Gastroesophageal sphincter (tissue), 4 donors: ENCODE results near the gene IL27RA. TPM values are rescaled to one million over a fixed set of nuclear protein-coding genes. Genes with fewer than 3 reads are reported as not detected.

Experiments used
- ATAC-seq: fragments of 150-250 bp; one replicate; pipeline ENCODE4 v1.9.1; 2016; ENCODE audit warnings: mild to moderate bottlenecking, moderate library complexity
- H3K27ac ChIP-seq, 4 donors: fragments of 200-600 bp; sonication (generic) in 3 of 4; 1 replicate in 3 of 4; 2 replicates in 1 of 4; pipeline ENCODE4 v1.5.1; 2016 to 2019
- H3K27me3 ChIP-seq: fragments of 200-600 bp; sonication (generic); one replicate; pipeline ENCODE4 v1.5.1; 2019
- H3K36me3 ChIP-seq, 2 donors: fragments of 200-600 bp; sonication (generic); one replicate each; pipeline ENCODE4 v1.5.1; 2019; ENCODE audit warnings: control low read depth in 1 of 2
- H3K4me1 ChIP-seq, 3 donors: fragments of 200-600 bp; sonication (generic); 1 replicate in 2 of 3; 2 replicates in 1 of 3; pipeline ENCODE4 v1.5.1; 2016 to 2019; ENCODE audit warnings: control low read depth in 2 of 3
- H3K4me3 ChIP-seq, 2 donors: fragments of 200-600 bp; sonication (generic); one replicate each; pipeline ENCODE4 v1.5.1; 2019; ENCODE audit warnings: mild to moderate bottlenecking in 1 of 2, moderate library complexity in 1 of 2
- H3K9me3 ChIP-seq, 3 donors: fragments of 200-600 bp; sonication (generic); one replicate each; pipeline ENCODE4 v1.5.1; 2017 to 2019; ENCODE audit warnings: control low read depth in 2 of 3
- EP300 ChIP-seq: sonication (generic); formaldehyde crosslinking; IDR thresholded peaks from one replicate; pipeline ENCODE4 v1.6.1; 2017; ENCODE audit warnings: antibody characterized with exemption, mild to moderate bottlenecking
- POLR2A ChIP-seq, 2 donors: fragments of 450-650 bp; IDR thresholded peaks; one replicate each; pipeline ENCODE4 v1.6.1; 2017; ENCODE audit warnings: antibody characterized with exemption in 2 of 2, mild to moderate bottlenecking in 2 of 2, moderate library complexity in 1 of 2
- POLR2AphosphoS5 ChIP-seq: sonication (generic); formaldehyde crosslinking; IDR thresholded peaks from one replicate; pipeline ENCODE4 v1.6.1; 2017; ENCODE audit warnings: antibody characterized with exemption
- WGBS, 2 donors: methylation state at CpG; one replicate each; pipeline ENCODE4 v1.1.5; 2018; ENCODE audit warnings: low coverage in 1 of 2; 5-methylcytosine and 5-hydroxymethylcytosine counted together
- total RNA-seq, 4 donors: library from RNA; depleted of rRNA; stranded (reverse); fragments of >200 nt; gene quantifications; one replicate each; pipeline ENCODE4 v1.1.0, GENCODE V29; 2016
- TF ChIP-seq, protein P1 (sequence below), 4 experiments: fragments of 200-600 bp in 2 of 4; fragments of 450-650 bp in 2 of 4; sonication (generic) in 1 of 4; IDR thresholded peaks; one replicate each; pipeline ENCODE4 v1.5.1; 2017 to 2019; ENCODE audit warnings: antibody characterized with exemption in 4 of 4, mild to moderate bottlenecking in 2 of 4, moderate library complexity in 2 of 4

The IL27RA gene
- total RNA-seq, 4 donors from 2014 or later = 1.1 to 5.4 (median 3.1) TPM

DNA sequence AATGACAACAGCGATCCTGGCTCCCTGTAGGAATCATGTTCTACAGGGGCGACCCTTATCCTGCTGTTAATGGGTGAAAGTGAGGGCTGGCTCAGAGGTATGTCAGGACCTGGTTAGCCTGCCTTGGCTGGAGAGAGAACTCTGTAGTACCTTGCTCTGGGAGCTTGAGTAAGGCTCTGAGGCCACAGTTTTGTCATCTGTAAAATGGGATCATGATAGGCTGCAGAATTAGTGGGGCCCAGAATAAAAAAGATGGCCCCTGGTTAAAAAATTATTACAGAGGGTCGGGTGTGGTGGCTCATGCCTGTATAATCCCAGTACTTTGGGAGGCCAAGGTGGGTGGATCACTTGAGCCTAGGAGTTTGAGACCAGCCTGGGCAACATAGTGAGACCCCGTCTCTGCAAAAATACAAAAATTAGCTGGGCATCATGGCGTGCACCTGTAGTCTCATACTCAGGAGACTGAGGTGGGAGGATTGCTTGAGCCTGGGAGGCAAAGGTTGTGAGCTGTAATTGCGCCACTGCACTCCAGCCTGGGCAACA lies 69.5 kb downstream of the IL27RA start:
- H3K36me3 ChIP-seq = peaks cover 0 to 100% of the 10 kb centered on the region in 2 donors
- 81 to 88% methylated on average over 3 of the region's 6 CpGs for WGBS, 2 donors

DNA sequence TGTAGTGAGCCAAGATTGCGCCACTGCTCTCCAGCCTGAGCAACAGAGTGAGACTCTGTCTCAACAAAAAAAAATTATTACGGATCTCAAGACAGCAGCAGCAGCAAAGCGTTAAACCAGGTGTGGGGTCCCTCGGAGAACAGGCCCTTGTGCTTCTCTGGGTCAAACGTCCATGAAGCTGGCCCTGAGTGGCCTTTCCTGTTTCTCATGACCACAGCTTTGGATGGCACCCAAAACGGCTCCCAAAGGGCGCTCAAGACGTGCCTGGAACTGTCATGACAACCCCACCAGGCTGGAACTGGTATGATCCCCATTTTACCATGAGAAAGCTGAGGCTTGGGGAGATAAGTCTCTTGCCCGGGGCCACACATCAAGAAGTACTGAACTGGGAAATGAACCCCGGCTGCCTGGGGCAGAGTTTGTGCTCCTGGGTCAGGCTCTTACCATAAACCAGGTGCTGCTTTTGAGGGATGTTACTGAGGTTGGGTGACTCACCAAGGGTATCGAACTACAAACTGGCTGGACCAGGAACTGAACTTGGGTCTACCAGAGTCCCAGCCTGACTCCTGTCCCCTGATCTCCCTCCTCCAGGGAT lies 70.6 kb downstream of the IL27RA start:
- Histone ChIP-seq H3K4me1 (peaks cover 0 to 14% (median under 1%) of the 10 kb centered on the region in 3 donors), H3K27ac (no peak overlapping the region), H3K36me3 (peaks cover 0 to 100% of the 10 kb centered on the region in 2 donors), H3K9me3 (no peaks in the 10 kb centered on the region), H3K4me3 (no peak overlapping the region), H3K27me3 (no peaks in the 10 kb centered on the region)
- ATAC-seq = no peak
- 67 to 73% methylated on average over 6 to 7 of the region's 11 CpGs for WGBS, 2 donors
- no peak for TF ChIP-seq EP300
- TF ChIP-seq POLR2AphosphoS5 = no peak
- TF ChIP-seq POLR2A (IDR thresholded peaks at IDR 0.05) = no peak
- TF ChIP-seq, protein P1, sequence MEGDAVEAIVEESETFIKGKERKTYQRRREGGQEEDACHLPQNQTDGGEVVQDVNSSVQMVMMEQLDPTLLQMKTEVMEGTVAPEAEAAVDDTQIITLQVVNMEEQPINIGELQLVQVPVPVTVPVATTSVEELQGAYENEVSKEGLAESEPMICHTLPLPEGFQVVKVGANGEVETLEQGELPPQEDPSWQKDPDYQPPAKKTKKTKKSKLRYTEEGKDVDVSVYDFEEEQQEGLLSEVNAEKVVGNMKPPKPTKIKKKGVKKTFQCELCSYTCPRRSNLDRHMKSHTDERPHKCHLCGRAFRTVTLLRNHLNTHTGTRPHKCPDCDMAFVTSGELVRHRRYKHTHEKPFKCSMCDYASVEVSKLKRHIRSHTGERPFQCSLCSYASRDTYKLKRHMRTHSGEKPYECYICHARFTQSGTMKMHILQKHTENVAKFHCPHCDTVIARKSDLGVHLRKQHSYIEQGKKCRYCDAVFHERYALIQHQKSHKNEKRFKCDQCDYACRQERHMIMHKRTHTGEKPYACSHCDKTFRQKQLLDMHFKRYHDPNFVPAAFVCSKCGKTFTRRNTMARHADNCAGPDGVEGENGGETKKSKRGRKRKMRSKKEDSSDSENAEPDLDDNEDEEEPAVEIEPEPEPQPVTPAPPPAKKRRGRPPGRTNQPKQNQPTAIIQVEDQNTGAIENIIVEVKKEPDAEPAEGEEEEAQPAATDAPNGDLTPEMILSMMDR (IDR thresholded peaks at IDR 0.05) = no peak

More for the DNA sequence above, 69.5 kb downstream of the IL27RA start:
- Histone ChIP-seq H3K4me1 (peaks cover 0 to 8% (median 0%) of the 10 kb centered on the region in 3 donors), H3K9me3 (no peaks in the 10 kb centered on the region), H3K27ac (no peak overlapping the region), H3K27me3 (no peaks in the 10 kb centered on the region), H3K4me3 (no peak overlapping the region)
- no peak for ATAC-seq
- TF ChIP-seq, protein P1 (IDR thresholded peaks at IDR 0.05) = no peak
- TF ChIP-seq EP300 (no peak), POLR2AphosphoS5 (no peak), POLR2A (IDR thresholded peaks at IDR 0.05) (no peak)

DNA sequence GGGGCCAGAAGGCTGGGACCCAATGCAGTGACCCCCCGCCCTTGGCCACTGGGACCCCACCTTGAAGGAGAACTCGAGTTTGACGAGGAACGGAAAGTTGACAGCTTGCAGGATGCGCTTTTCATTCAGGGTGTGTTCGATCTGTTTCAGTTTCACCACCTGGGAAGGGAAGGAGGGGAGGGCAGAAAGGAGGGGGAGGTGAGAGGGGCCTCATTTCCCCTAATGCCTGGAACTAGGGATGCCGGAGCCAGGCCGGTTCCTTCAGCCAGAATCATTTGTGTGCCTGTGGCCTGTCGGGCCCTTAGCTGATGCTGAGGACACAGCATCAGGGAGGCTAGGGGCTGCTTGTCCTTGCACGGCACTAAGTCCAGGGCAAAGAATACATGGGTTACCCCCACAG lies 71.2 kb downstream of the IL27RA start:
- Histone ChIP-seq H3K27me3 (no peaks in the 10 kb centered on the region), H3K36me3 (peaks cover 0 to 97% of the 10 kb centered on the region in 2 donors), H3K4me1 (peaks cover 0 to 20% (median 6%) of the 10 kb centered on the region in 3 donors), H3K27ac (no peak overlapping the region), H3K4me3 (no peak overlapping the region), H3K9me3 (no peaks in the 10 kb centered on the region)
- ATAC-seq = no peak
- no peak for TF ChIP-seq POLR2A (IDR thresholded peaks at IDR 0.05)
- no peak for TF ChIP-seq POLR2AphosphoS5
- no peak for TF ChIP-seq EP300
- TF ChIP-seq, protein P1 (IDR thresholded peaks at IDR 0.05) = no peak
- 82% methylated on average over 6 of the region's 10 CpGs; no CpG with 5 or more reads in 1 of the 2 donors for WGBS, 2 donors

Other genes starting within 250 kb of the IL27RA start
- gene ZSWIM4, start 236.3 kb upstream of the IL27RA start, total RNA-seq = 1 to 10 TPM; 3.9 to 9.2 (median 4.2) TPM
- 1 to 10 TPM in 2 of 4 donors, not detected in 2; 1.1 to 5.0 TPM for gene NANOS3, start 154.6 kb upstream of the IL27RA start, total RNA-seq
- gene BRME1, start 125.6 kb upstream of the IL27RA start, total RNA-seq = 1 to 10 TPM in 3 of 4 donors, not detected in 1; 1.9 to 2.4 (median 2.2) TPM
- 10 to 100 TPM; 15.6 to 36.8 (median 22.4) TPM for gene CC2D1A, start 125.6 kb upstream of the IL27RA start, total RNA-seq
- gene PODNL1, start 93.3 kb upstream of the IL27RA start, total RNA-seq = under 1 TPM in 2 of 4 donors, not detected in 2; 0.62 to 0.67 TPM
- 10 to 100 TPM in 2 of 4 donors, 1 to 10 TPM in 2; 5.3 to 20.8 (median 14.5) TPM for gene DCAF15, start 79.3 kb upstream of the IL27RA start, total RNA-seq
- gene RFX1, start 25.4 kb upstream of the IL27RA start, total RNA-seq = 1 to 10 TPM; 2.0 to 5.9 (median 3.9) TPM
- gene RLN3, start 3.6 kb upstream of the IL27RA start, total RNA-seq = not detected
- not detected for gene PALM3, start 30.3 kb downstream of the IL27RA start, total RNA-seq
- 1 to 10 TPM; 2.7 to 9.5 (median 5.6) TPM for gene MISP3, start 41.0 kb downstream of the IL27RA start, total RNA-seq
- gene C19orf67, start 54.0 kb downstream of the IL27RA start, total RNA-seq = not detected
- gene SAMD1, start 59.0 kb downstream of the IL27RA start, total RNA-seq = 10 to 100 TPM; 21.9 to 61.3 (median 41.3) TPM
- gene PRKACA, start 86.0 kb downstream of the IL27RA start, total RNA-seq = 100 to 1,000 TPM in 1 of 4 donors, 10 to 100 TPM in 3; 62.3 to 138 (median 76.6) TPM
- gene ASF1B, start 104.8 kb downstream of the IL27RA start, total RNA-seq = 1 to 10 TPM in 1 of 4 donors, not detected in 3; 1.2 TPM
- 10 to 100 TPM; 13.3 to 47.9 (median 21.1) TPM for gene ADGRL1, start 174.4 kb downstream of the IL27RA start, total RNA-seq